ENCODE results near the gene DENND1A.
"Not testable (repeated sequence)": the region's sequence is repeated elsewhere in the genome, so short reads cannot be mapped to it uniquely, and the experiment has no call there.

The DENND1A gene, protein sequence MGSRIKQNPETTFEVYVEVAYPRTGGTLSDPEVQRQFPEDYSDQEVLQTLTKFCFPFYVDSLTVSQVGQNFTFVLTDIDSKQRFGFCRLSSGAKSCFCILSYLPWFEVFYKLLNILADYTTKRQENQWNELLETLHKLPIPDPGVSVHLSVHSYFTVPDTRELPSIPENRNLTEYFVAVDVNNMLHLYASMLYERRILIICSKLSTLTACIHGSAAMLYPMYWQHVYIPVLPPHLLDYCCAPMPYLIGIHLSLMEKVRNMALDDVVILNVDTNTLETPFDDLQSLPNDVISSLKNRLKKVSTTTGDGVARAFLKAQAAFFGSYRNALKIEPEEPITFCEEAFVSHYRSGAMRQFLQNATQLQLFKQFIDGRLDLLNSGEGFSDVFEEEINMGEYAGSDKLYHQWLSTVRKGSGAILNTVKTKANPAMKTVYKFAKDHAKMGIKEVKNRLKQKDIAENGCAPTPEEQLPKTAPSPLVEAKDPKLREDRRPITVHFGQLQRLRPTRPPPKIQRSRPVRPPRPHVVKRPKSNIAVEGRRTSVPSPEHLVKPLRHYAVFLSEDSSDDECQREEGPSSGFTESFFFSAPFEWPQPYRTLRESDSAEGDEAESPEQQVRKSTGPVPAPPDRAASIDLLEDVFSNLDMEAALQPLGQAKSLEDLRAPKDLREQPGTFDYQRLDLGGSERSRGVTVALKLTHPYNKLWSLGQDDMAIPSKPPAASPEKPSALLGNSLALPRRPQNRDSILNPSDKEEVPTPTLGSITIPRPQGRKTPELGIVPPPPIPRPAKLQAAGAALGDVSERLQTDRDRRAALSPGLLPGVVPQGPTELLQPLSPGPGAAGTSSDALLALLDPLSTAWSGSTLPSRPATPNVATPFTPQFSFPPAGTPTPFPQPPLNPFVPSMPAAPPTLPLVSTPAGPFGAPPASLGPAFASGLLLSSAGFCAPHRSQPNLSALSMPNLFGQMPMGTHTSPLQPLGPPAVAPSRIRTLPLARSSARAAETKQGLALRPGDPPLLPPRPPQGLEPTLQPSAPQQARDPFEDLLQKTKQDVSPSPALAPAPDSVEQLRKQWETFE

DNA sequence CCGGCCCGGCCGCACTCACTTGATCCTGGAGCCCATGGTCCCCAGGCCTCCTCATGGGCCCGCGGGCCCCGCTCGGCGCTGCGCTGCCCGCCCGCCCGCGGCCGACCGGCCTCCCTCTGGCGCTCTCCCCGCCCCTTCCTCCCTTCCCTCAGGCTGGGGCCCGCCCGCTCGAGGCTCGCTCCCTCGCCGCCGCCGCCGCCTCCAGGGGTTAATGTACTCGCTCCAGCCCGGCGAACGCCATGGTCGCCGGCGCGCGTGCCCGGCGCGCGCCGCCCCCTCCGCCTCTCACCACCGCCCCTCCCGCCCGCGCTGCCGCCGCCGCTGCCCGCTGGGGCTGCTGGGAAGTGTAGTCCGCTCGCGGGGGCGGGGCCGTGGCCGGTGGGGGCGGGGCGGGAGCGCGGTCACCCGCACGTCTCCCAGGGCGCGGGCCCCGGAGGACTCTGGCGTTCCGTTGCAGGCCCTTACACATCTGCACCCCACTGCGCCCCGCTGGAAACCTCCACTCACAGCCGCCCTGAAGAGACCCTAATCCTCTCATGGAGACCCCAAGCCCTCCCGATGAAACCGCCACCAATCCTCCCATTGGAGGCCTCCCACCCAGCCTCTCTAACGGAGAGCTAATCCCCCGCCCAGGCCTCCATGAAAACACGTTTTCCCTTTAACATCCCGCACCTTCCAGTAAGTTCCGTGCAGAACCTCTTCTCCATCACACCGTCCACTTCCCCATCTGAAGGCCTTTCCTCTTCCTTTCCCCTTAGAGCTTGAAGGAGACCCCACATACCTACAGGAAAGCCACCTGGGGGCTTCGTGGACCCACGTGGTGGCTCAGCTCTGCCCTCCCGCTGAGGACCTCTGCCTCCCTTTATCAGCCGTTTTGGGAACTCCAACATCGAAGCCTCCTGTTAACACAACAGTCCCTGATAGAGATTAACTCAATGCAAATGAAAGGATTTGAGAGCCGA lies at the start of gene DENND1A:
TSS of gene DENND1A (minus strand) at position 257 of the 962 bp plus-strand sequence. CDS start at position 36, 221 bp downstream.
- no peak for FAIRE-seq

DNA sequence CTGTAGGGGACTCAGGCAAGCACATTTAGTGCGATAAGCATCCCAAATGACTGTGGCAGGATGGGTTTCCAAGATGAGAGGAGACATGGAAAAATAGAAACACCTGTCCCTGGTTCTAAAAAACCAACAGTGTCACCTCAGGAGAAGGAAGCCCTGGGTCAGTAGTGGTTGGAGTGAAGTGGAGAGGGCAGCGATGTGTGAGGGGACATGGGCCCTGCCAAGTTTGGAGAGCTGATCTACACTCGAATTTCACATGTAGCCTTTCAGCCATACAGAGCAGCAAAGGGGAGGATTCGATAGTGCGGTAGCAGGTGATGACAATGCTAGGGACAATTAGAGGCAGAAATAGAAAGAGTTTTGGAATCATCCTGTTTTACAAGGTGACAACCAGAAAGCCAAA lies 49.1 kb upstream of the DENND1A start:
- no peak for FAIRE-seq

DNA sequence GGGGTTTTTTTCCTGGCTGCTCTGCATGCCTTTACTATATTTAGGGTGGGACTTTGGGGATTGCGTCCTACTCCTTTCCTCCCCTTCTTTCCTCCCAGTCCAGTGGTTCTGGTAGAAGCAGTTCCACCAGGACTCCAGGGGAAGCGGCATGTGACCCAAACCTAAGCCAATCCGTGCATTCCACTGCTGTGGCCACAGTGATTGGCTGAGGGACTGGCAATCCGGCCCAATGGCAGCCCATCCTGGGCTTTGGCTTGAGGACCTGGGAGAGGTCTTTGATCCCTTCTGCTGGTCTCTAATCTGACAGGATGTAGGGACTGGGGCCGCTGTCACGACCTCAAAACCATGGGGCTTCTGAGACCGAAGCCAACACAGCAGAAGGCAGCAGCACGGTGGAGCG lies 46.7 kb upstream of the DENND1A start:
- not testable (repeated sequence) for FAIRE-seq

DNA sequence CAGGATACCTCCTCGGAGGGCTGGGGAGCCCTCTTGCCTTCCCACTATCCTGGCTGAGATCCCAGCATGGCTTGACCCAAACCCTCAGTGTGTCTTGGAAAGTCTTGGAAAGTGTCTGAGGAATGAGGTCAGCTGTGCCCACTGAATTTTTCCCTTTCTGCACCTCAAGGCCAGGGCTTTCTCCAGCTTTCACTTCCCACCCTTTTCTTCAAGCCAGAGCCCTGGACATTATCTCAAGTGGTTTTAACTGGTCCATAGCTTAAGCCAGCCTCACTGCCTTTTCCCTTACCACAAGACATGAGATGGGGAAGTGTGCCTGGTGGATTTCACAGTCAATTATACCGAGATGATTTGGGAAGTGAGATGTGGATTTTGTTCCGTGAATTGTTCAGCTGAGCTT lies 45.9 kb upstream of the DENND1A start:
- FAIRE-seq: no peak

DNA sequence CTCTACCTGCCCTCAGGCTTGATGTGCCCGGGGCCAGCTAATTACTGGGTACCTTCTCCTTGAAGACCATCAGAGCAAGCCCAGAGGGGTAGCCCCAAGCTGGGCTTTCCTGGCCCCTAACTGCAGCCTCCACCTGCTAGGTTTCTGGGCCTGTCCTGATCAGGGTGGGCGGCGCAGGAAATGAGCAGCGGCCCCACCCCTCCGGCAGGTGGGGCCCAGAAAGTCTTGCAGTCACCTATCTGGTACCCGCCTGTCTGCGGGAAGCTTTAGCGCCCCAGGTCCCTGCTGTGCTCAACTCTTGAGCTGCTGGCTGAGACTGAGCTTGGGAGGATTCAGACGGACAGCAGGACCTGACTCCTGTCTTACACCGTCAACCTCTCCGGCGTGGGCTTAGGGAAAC lies 44.5 kb upstream of the DENND1A start:
- no peak for FAIRE-seq

DNA sequence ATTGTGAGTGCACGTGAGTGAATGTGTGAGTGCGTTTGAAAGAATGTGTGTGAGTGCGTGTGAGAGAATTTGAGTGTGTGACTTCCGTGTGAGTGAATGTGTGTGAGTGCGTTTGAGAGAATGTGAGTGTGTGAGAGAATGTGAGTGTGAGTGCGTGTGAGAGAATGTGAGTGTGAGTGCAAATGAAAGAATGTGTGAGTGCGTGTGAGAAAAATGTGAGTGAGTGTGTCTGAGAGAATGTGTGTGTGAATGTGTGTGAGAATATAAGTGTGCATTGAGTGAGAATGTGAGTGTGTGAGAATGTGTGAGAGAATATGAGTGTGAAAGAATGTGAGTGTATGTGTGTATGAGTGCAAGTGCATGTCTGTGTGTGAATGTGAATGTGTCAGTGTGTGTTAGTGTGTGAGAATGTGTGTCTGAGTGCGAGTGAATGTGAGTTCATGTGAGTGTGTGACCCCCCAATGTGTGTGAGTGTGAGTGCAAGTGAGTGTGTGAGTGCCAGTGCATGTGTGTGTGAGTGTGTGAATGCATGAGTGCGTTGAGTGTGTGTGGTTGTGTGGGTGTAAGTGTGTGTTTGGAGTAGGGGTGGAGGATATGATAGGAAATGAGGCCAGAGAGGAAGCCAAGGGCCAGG lies 43.8 kb upstream of the DENND1A start:
- FAIRE-seq: no peak

DNA sequence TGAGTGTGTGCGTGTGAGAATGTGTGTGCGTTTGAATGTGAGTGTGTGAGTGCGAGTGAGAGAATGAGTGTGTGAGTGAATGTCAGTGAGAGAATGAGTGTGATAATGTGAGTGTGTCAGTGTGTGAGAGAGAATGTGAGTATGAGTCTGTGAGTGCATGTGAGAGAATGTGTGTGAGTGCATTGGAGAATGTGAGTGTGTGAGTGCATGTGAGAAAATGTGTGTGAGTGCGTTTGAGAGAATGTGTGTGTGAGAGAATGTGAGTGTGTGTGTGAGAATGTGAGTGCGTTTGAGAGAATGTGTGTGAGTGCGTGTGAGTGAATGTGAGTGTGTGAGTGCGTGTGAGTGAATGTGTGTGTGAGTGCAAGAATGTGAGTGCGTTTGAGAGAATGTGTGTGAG lies 42.7 kb upstream of the DENND1A start:
- no peak for FAIRE-seq

DNA sequence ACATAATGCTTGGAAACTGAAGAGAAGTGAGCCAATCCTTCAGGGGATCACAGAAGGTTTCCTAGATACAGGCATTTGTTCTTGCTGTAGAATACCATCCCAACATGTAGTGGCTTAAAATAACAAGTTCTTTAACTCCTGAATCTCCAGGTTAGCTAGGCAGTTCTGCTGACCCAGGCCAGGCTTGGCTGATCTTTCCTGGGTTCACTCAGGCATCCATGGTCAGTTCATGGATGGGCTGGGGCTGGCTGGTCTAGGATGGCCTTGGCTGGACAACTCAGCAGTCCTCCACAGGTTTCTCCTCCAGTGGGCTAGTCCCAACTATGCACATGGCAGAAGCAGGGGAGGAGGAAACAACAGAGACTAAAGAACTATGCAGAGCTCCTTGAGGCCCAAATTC lies 37.4 kb upstream of the DENND1A start:
- no peak for FAIRE-seq

DNA sequence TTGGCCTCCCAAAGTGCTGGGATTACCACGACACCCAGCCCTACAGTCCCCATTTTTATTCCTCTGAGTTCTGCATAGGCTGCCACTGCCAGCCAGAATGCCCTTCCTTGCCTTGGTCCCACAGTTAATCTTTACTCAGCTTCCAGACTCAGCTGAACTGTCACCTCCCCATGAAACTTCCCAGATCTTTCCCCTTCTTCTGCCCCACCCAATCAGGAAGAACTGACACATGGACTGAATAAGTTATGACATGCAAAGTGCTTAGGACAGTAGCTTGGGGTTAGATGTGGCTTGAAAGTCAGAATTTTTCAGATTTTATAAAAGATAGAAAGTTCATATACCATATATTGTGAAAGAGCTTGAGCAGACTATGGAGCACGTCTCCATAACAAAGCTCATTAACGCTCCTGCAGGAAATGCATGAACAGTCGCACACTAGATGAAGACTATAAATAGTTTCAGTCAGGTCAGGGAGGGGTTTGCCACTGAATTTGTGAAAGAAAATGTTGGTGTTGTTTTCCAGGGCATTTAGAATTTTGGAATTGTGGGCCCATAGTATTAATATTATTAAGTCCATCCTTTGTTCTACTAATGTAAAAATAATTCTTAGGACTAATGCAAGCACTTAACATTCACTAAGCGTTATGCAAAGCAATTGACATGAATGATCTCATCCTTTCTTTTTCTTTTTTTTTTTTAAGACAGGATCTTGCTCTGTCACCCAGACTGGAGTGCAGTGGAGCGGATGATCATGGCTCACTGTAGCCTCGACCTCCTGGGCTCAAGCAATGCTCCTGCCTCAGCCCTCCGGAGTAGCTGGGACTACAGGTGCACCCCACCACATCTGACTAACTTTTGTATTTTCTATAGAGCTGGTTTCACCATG lies 36.1 kb upstream of the DENND1A start:
- no peak for FAIRE-seq

DNA sequence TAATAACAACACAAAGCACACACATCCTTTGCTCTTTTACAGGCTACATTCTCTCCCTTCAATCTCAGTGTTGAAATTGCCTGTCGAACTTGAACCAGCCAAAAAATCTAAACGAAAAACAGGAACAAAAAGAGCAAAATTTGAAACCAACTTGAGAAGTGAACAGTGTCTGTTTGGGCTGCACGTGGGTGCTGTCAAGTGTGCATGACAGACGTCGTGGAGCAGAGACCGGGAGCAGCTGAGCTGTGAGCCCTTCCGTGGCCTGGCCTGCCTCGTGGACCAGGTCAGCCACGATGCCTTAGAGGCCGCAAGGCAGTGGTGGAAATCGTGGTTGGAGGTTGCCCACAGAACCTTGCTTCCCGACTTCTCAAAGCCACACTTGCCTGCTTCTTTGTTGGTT lies 34.8 kb upstream of the DENND1A start:
- FAIRE-seq: no peak

DNA sequence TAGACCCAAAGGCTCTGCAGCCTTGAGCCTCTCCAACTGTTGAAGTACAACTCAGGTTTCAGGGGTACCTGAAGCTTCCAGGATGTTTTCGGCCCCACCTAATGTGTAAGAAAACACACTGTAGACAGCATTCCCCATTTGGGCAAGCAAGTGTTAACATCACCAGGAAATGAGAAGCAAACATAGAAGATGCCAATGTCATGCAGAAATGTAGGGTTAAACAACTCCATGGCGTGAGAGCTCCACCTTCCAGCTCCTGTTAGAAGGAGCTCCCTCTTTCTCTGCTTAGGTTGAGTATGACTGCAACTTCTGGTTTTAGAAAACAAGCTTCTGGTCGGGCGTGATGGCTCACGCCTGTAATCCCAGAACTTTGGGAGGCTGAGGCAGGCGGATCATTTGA lies 31.0 kb upstream of the DENND1A start:
- FAIRE-seq: no peak

DNA sequence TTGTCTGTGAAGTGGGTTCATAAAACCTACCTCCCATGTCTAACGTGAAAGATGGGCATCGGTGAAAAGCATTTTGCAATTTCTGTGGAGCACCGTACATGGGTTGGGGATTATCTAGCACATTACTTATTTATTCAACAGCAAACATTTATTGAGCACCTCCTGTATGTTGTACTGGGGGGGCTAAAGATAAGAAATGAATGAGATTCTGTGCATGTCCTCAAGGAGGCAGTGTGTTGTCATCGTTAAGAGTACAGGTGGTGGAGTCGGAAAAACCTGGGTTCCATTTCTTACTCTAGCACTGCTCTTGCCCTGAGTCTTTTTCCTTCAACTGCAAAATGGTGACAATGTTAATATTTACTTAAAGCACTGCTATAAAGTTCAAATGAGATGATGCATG lies 30.4 kb upstream of the DENND1A start:
- no peak for FAIRE-seq

DNA sequence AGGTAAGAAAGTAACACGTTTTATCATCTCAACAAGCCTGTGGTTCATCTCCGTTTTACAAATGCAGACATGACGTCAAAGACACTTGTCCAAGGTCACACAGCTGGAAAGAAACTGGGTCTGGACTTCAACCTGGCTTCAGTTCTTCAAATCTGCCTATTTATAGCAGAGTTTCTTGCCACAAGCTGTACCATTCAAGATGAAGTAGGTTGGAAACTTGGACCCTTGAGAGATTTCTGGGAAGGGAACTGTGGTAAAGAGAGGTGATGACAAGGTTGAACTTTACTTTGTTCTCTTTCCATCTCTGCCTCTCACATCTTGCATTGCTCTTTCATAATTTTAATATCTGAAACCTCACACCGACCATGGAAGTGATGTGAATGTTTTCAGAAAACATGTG lies 29.9 kb upstream of the DENND1A start:
- no peak for FAIRE-seq

DNA sequence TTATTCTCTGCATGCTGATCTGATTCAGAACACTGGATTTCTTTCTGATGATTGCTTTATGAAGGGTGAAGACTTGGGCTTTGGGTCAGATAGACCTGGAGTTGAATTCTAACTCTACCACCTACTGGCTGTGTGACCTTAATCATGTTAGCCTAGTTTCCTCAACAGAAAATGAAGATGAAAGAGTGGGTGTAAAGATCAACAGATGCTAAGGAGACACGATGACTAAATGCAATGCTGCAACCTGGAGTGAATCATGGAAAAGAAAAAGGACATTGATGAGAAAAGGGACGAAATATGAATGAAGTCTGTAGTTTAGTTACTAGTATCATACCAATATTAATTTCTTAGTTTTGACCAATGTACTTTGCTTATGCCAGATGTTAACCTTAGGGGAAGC lies 27.8 kb upstream of the DENND1A start:
- no peak for FAIRE-seq

DNA sequence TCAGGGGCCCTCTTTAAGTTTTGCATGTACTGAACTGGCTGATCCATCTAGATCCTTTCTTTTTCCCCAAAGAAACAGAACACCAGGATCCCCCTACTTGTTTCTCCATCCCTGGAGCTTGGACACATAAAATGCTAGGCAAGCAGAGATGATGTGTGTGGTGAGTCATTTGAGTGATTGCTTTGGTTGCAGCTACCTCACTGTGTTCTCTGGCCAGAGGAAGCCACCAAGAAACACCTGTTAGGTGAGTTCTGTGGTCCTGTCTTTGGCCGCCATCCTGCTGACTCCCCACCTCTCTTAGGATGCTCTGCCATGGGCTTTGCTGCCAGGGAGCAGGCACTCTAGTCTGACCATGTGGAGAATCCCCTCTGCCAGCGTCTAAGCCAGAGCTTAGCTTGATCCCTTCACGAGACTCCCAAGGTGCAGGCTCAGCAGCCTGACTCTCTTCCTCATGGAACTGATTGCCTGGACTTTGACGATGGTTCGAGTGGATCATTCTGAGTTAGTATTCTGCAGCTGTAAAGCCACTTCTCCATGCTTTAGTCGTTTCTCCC lies 27.3 kb upstream of the DENND1A start:
- no peak for FAIRE-seq

DNA sequence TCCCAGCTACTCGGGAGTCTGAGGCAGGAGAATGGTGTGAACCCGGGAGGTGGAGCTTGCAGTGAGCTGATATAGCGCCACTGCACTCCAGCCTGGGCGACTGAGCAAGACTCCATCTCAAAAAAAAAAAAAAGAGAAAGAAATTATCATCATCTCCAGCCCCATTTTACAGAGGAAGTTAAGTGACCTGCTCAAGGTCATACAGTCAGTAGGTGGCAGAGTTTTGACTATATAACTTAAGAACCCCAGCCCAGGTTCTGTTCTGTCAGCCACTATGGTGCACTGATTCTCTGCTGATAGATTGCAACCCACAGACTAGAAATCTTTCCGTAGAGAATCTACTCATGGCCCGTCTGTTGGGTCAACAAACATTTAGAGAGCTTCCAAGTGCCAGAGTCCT lies 25.7 kb upstream of the DENND1A start:
- no peak for FAIRE-seq

DNA sequence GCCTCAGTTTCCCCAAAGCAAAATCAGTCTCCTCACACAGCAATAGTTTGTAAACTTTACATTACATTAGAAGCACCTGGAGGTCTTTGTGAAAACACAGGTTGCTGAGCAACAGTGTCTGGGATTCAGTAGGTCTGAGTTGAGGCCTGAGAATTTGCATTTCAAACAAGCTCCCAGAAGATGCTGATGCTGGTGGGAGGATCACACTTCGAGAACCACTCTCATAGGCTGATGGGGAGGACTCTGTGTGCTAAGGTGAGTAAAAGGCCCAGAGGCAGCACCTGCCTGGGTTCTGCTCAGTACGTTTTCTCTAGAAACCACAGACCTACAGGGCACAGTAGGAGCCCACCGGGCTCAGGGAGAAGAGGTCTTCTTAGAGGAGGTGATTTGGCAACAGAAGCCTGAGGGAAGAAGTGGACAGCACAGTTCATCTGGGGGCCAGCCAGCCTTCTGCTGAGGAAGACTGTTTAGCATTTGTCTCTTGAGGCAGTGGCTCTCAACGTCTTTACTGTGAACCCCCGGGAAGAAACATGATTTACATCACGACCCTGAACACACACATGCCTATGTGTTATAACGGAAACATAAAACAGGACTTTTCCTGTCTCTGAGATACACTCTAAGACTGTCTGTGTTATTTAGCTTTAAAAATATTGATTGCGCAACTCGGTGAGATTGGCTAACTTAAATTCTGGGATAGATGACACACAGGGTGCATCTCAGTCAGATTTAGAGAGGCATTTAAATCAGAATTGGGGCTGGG lies 24.8 kb upstream of the DENND1A start:
- FAIRE-seq: no peak

DNA sequence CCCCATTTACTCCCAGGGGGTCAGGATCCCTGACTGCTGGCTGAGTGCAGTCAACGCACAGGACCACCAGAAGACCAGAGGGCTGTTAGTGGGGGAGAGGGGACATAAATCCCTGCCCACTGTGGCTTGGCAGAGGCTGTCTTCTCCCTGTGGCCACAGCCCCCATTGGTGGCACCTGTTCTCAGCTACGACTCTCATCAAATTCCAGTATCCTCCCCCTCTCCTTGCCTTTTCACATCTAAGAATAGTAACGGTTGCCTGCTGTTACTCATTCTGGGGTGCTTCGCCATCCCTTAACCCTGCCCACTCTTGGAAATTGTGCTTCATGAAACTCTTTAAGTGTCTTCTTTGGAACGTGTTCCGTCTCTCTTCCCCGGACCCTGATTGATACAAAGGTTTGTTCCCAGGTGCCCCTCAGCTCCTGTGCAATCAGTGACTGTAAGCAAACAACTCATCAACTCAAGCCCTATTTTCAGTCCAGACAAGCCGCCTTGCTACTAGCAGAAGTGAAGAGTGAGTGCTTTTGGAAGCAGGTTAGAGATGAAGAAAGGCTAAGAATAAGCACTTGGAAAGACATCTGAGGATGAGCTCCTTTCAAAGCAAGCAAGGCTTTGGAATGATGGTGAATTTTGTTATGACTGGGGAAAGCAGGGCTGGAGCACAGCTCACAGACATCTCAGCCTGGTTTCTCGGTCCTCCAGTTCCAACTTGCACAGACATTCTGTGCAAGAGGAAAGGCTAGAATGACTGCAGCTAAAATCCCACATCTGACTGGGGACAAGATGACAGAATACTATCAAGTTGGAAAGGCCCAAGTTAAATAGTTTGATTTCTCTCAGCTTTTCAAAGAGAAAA lies 22.9 kb upstream of the DENND1A start:
- FAIRE-seq: no peak

DNA sequence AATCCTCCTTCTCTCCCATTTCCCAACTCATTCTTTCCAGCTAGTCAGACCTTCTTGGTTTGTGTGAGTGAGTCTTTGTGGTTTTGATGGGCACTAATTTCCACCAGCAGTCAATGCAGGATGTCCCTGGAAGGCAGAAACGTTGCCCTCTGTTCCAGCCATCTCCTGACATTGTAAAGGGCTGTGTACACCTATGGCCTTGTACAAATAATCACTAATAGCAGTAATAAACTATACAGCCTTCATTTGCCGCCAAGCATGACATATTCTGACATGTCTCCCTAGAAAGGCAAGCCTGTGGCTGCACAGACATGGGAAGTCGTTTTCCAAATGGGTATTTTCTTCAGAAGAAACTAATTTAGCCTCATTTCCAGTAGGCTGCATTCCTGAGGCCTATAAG lies 18.4 kb upstream of the DENND1A start:
- FAIRE-seq: no peak

Data from colon (tissue), 2 donors.